Sciatic nerve (tissue), 2 donors: Measurements from ENCODE around the gene TYRP1. TPM values are rescaled to one million over a fixed set of nuclear protein-coding genes. Genes with fewer than 3 reads are reported as not detected.

Source experiments
- ATAC-seq: fragments of 200-7000 bp; cut with Tn5 transposase; one replicate; pipeline ENCODE4 v1.9.1; 2020; ENCODE audit warnings: mild to moderate bottlenecking, moderate library complexity
- DNase-seq: peaks from one replicate; pipeline ENCODE4 v3.0.0-alpha.2; 2020; ENCODE audit warnings: low spot score
- intact Hi-C: fragments of 100-400 bp; cut with DNase I; formaldehyde crosslinking; loops from one replicate; pipeline ENCODE4 v1.14.2; 2022
- total RNA-seq: library from RNA; stranded (reverse); fragmentation: NEBNext Ultra II Directional; extraction: Animal tissue kit (Norgen Biotek cat#: 25700); gene quantifications from one replicate; pipeline ENCODE4 v1.2.1, GENCODE V29; 2021
- donor health status: DM: no; HTN: no; CAD: no.
- donor health status: DM: no; HTN: no; CAD: no.

Gene TYRP1
- total RNA-seq, 1 donor from 2014 or later, result not detected

- ATAC-seq (no peak), DNase-seq (no peak)
- intact Hi-C loops, result loop anchor here (10.0 kb wide), 1 partner anchor 363 kb away; no protein-coding TSS in a partner anchor
These were observed 28.9 kb downstream of the TYRP1 start for GRCh38 chr9:12722131-12722530.

- ATAC-seq, result no peak
- no peak for DNase-seq
- intact Hi-C loops, result loop anchor here (10.0 kb wide), 1 partner anchor 361 kb away; no protein-coding TSS in a partner anchor
These were observed 30.3 kb downstream of the TYRP1 start for GRCh38 chr9:12723409-12724028.

- intact Hi-C loops, result loop anchor here (10.0 kb wide), 1 partner anchor 358 kb away; no protein-coding TSS in a partner anchor
- DNase-seq (no peak), ATAC-seq (no peak)
These were observed 33.6 kb downstream of the TYRP1 start for GRCh38 chr9:12726795-12727194.

- DNase-seq (no peak), ATAC-seq (no peak)
- intact Hi-C loops, result no loop called here
These were observed 37.0 kb downstream of the TYRP1 start for GRCh38 chr9:12730198-12730597.

- no peak for DNase-seq
- no peak for ATAC-seq
- intact Hi-C loops, result no loop called here
These were observed 37.7 kb downstream of the TYRP1 start for GRCh38 chr9:12730927-12731326.

- ATAC-seq, result no peak
- no peak for DNase-seq
- intact Hi-C loops, result no loop called here
These were observed 39.8 kb downstream of the TYRP1 start for GRCh38 chr9:12732971-12733370.

GRCh38 chr9:12735665-12736064, 42.5 kb downstream of the TYRP1 start:
- ATAC-seq (no peak), DNase-seq (no peak)
- intact Hi-C loops, result no loop called here

- no peak for ATAC-seq
- intact Hi-C loops, result no loop called here
These were observed 44.7 kb downstream of the TYRP1 start for GRCh38 chr9:12737871-12738270.

GRCh38 chr9:12739014-12739652, 45.9 kb downstream of the TYRP1 start:
- ATAC-seq (no peak), DNase-seq (no peak)
- intact Hi-C loops, result no loop called here

More at GRCh38 chr9:12737871-12738270, 44.7 kb downstream of the TYRP1 start:
- no peak for DNase-seq

GRCh38 chr9:12740845-12741244, 47.7 kb downstream of the TYRP1 start:
- intact Hi-C loops, result loop anchor here (10.0 kb wide), 1 partner anchor 56 kb away; no protein-coding TSS in a partner anchor
- no peak for ATAC-seq
- DNase-seq, result no peak

GRCh38 chr9:12748016-12748415, 54.8 kb downstream of the TYRP1 start:
- intact Hi-C loops, result loop anchor here (10.0 kb wide), 1 partner anchor 63 kb away; no protein-coding TSS in a partner anchor
- no peak for DNase-seq
- no peak for ATAC-seq

GRCh38 chr9:12748954-12749353, 55.8 kb downstream of the TYRP1 start:
- DNase-seq, result no peak
- ATAC-seq, result no peak
- intact Hi-C loops, result loop anchor here (10.0 kb wide), 1 partner anchor 64 kb away; no protein-coding TSS in a partner anchor

GRCh38 chr9:12753931-12754330, 60.7 kb downstream of the TYRP1 start:
- intact Hi-C loops, result no loop called here

GRCh38 chr9:12759761-12760160, 66.6 kb downstream of the TYRP1 start:
- ATAC-seq (no peak), DNase-seq (no peak)
- intact Hi-C loops, result no loop called here

More at GRCh38 chr9:12753931-12754330, 60.7 kb downstream of the TYRP1 start:
- no peak for ATAC-seq
- no peak for DNase-seq

Other genes with a start within 250 kb of the TYRP1 start
- 7.8 TPM for gene LURAP1L, start 81.6 kb downstream of the TYRP1 start, total RNA-seq